LNCaP clone FGC (cell line): ENCODE measurements around the gene CDIPT.

ENCODE experiments used
- DNase-seq: peaks from one replicate; pipeline ENCODE4 v3.0.0-alpha.2; 2011; ENCODE audit warnings: low read depth
- H3K4me3 ChIP-seq: 2 replicates; pipeline ENCODE4 v1.5.1; 2011; ENCODE audit warnings: mild to moderate bottlenecking, low read depth, low read length, control low read depth
- CTCF ChIP-seq: IDR thresholded peaks from 2 replicates; pipeline ENCODE4 v1.5.1; 2012; ENCODE audit warnings: mild to moderate bottlenecking; ENCODE audit not compliant: control insufficient read depth, insufficient read depth; ENCODE audit errors: extremely low read depth

The CDIPT gene

GRCh38 chr16:29881050-29881449 is 18.0 kb upstream of the CDIPT start:
- TF ChIP-seq CTCF: no peak
- no peak for DNase-seq
- H3K4me3 ChIP-seq: no peak overlapping the region

- no peak overlapping the region for H3K4me3 ChIP-seq
- TF ChIP-seq CTCF: no peak
- DNase-seq: no peak
Observed at GRCh38 chr16:29878172-29878571, 15.1 kb upstream of the CDIPT start.

- no peak for DNase-seq
- H3K4me3 ChIP-seq: no peak overlapping the region
- no peak for TF ChIP-seq CTCF
Observed at GRCh38 chr16:29877266-29877961, 14.4 kb upstream of the CDIPT start.

GRCh38 chr16:29876594-29877249 is 13.7 kb upstream of the CDIPT start:
- DNase-seq: no peak
- no peak overlapping the region for H3K4me3 ChIP-seq
- no peak for TF ChIP-seq CTCF

GRCh38 chr16:29876217-29876593 is 13.2 kb upstream of the CDIPT start:
- TF ChIP-seq CTCF: no peak
- H3K4me3 ChIP-seq: no peak overlapping the region
- DNase-seq: no peak

GRCh38 chr16:29875206-29875605 is 12.2 kb upstream of the CDIPT start:
- no peak for DNase-seq
- TF ChIP-seq CTCF: no peak
- H3K4me3 ChIP-seq: no peak overlapping the region

GRCh38 chr16:29873319-29873718 is 10.3 kb upstream of the CDIPT start:
- no peak for TF ChIP-seq CTCF
- H3K4me3 ChIP-seq: no peak overlapping the region
- DNase-seq: no peak
